ENCODE results near the gene TEKT2. TPM values are rescaled to one million over a fixed set of nuclear protein-coding genes. Genes with fewer than 3 reads are reported as not detected.
A peak's percentile ranks its signal among the peaks of the same experiment; 100 is the strongest.

The TEKT2 gene, protein sequence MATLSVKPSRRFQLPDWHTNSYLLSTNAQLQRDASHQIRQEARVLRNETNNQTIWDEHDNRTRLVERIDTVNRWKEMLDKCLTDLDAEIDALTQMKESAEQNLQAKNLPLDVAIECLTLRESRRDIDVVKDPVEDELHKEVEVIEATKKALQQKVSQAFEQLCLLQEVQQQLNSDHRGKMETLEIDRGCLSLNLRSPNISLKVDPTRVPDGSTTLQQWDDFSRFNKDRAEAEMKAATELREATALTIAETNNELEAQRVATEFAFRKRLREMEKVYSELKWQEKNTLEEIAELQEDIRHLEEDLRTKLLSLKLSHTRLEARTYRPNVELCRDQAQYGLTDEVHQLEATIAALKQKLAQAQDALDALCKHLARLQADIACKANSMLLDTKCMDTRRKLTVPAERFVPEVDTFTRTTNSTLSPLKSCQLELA
- under 1 TPM; 0.17 to 0.37 TPM for total RNA-seq

DNA sequence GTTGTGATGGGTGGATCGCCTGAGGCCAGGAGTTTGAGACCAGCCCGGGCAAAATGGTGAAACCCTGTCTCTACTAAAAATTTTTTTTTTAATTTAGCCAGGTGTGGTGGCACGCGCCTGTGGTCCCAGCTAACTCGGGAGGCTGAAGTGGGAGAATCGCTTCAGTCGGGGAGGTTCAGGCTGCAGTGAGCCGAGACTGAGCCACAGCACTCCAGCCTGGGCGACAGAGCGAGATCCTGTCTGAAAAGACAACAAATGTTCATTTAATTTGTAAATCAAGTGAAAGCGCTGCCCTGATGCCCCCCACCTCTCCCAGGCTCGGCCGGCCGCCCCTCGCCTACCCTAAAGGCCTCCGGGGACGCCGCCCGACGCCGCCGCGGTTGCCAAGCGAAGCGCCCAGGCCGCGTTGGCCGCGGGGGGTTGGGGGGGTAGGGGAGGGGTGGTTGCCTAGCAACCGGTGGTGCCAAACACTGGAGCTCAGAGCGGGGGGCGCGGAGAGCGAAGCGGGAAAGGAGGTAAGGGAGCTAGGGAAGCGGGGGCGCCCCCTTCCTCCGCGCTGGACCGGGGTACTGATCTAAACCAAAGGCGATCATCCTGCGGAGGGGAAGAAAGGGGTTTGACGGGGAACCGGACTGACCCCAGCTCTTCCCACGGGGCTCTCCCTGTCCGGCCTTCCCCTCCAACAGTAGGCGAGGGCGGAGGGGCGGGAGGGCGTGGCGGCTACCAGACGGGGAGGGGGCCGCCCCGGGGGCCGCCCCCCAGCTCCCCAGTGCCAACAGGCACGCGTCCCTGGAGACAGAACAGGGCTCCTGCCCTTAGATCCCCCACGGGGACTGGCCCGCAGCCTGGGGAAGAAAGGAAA is at the start of gene TEKT2:
TSS of gene TEKT2 (plus strand) at position 460 of the 862 bp plus-strand sequence. CDS start 828 bp downstream, outside the sequence.
- ATAC-seq (replicated peaks in 1 of 2) = no peak
- peak within 1 kb of the TSS in 1 of 2 donors; percentile 63 for H3K4me3 Mint-ChIP-seq

DNA sequence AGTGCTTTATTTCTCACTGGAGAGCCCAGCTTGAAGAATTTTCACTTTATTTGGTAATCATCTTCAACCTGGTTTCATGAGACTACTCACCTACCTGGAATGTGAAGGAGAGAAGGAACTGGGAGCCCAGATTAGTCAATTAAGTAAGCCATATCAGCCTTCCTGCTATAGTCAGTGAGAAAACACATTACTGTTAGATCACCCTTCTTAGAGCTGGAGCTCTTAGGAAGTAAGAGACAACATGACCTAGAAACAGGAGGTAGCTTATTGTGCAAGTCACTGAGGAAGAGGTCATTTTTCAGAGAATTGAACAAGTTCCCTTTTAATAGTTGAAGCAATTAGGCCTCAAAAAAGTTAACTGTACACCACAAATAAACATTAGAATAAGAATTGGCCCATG is 49.2 kb upstream of the TEKT2 start:
- H3K27me3 Mint-ChIP-seq (ENCODE audit: low read depth) = no peaks in the 10 kb centered on the region
- no peaks in the 10 kb centered on the region for H3K4me1 Mint-ChIP-seq (ENCODE audit: low read depth)
- no peak overlapping the region for H3K27ac Mint-ChIP-seq
- H3K4me3 Mint-ChIP-seq = no peak overlapping the region
- no peaks in the 10 kb centered on the region for H3K9me3 Mint-ChIP-seq
- ATAC-seq (replicated peaks in 1 of 2) = no peak
- DNase-seq = no peak
- peaks cover 0 to 6% of the 10 kb centered on the region in 2 donors for H3K36me3 Mint-ChIP-seq (ENCODE audit: insufficient read depth in 2 of 2)

More for the DNA sequence above, at the start of gene TEKT2:
- Mint-ChIP-seq H3K36me3 (ENCODE audit: insufficient read depth in 2 of 2) (peaks cover 0 to 3% of the 10 kb centered on the region in 2 donors), H3K27ac (no peak within 1 kb of the TSS), H3K27me3 (ENCODE audit: low read depth) (peaks cover 38% of the 10 kb centered on the region), H3K4me1 (ENCODE audit: low read depth) (peaks cover 5% of the 10 kb centered on the region), H3K9me3 (no peaks in the 10 kb centered on the region)
- DNase-seq = no peak

DNA sequence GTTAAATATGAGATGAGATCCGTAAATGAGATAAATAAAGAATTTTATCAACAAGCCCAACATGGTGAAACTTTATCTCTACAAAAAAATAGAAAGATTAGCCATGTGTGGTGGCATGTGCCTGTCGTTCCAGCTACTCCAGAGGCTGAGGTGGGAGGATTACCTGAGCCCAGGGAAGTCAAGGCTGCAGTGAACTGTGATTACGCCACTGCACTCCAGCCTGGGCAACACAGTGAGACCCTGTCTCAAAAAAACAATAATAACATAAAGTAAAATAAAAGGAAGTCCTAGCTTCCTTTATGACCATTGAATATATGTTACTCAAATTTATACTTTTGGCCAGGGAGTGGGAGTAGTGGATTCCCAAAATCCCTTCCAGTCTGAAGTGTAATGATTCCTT is 48.7 kb upstream of the TEKT2 start:
- H3K36me3 Mint-ChIP-seq (ENCODE audit: insufficient read depth in 2 of 2) = peaks cover 0 to 6% of the 10 kb centered on the region in 2 donors

DNA sequence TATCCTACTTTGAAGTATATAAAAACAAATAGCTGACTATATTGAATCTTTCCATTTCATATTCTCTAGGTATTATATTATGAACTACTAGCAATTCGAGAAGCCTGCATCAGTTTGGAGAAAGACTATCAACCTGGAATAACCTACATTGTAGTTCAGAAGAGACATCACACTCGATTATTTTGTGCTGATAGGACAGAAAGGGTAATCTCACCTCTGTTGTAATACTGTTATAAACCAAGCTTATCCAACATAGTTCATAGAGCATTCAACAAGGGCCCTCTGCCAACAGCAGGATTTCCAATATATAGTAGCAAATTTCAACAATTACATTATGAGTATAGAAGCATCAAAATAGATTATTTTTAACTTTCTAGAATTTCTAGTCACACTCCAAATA is 43.7 kb upstream of the TEKT2 start:
- no peak for DNase-seq
- no peaks in the 10 kb centered on the region for H3K4me1 Mint-ChIP-seq (ENCODE audit: low read depth)

More for the DNA sequence above, 48.7 kb upstream of the TEKT2 start:
- ATAC-seq (replicated peaks in 1 of 2) (no peak), DNase-seq (no peak)
- H3K4me3 Mint-ChIP-seq = no peak overlapping the region
- H3K9me3 Mint-ChIP-seq = no peaks in the 10 kb centered on the region
- no peaks in the 10 kb centered on the region for H3K27me3 Mint-ChIP-seq (ENCODE audit: low read depth)
- H3K4me1 Mint-ChIP-seq (ENCODE audit: low read depth) = no peaks in the 10 kb centered on the region
- H3K27ac Mint-ChIP-seq = no peak overlapping the region

DNA sequence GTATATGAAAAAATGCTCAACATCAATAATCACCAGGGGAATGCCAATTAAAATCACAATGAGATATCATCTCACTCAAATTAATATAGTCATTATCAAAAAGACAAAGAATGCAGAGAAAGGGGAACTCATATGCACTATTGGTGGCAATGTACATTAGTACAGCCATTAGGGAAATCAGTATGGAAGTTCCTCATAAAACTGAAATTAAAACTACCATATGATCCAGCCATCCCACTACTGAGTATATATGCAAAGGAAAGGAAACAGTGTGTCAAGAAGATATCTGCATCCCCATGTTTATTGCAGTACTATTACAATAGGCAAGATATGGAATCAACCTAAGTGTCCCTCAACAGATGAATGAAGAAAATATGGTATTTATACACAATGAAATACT is 32.1 kb upstream of the TEKT2 start:
- no peak overlapping the region for H3K4me3 Mint-ChIP-seq
- no peaks in the 10 kb centered on the region for H3K27me3 Mint-ChIP-seq (ENCODE audit: low read depth)
- H3K9me3 Mint-ChIP-seq = no peaks in the 10 kb centered on the region
- no peak for ATAC-seq (replicated peaks in 1 of 2)
- no peak for DNase-seq
- no peak overlapping the region for H3K27ac Mint-ChIP-seq
- H3K36me3 Mint-ChIP-seq (ENCODE audit: insufficient read depth in 2 of 2) = peaks cover 6 to 14% of the 10 kb centered on the region in 2 donors
- no peaks in the 10 kb centered on the region for H3K4me1 Mint-ChIP-seq (ENCODE audit: low read depth)

More for the DNA sequence above, 43.7 kb upstream of the TEKT2 start:
- H3K4me3 Mint-ChIP-seq = no peak overlapping the region
- no peaks in the 10 kb centered on the region for H3K27me3 Mint-ChIP-seq (ENCODE audit: low read depth)
- peaks cover 0 to 4% of the 10 kb centered on the region in 2 donors for H3K36me3 Mint-ChIP-seq (ENCODE audit: insufficient read depth in 2 of 2)
- H3K9me3 Mint-ChIP-seq = no peaks in the 10 kb centered on the region
- no peak overlapping the region for H3K27ac Mint-ChIP-seq
- ATAC-seq (replicated peaks in 1 of 2) = no peak

DNA sequence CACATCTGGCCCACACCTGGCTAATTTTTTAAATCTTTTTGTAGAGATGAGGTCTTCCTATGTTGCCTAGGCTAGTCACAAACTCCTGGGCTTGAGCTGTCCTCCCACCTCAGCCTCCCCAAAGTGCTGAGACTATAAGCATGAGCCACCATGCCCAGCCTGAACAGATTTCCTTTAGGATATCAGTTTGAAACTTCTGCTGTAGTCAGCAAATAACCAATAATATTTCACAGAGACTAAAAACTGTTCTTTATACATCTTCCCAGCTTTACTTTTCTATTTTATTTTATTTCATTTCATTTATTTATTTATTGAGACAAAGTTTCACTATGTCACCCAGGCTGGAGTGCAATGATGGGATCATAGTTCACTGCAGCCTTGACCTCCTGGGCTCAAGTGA is 29.9 kb upstream of the TEKT2 start:
- H3K4me3 Mint-ChIP-seq = no peak overlapping the region
- H3K27ac Mint-ChIP-seq = no peak overlapping the region
- ATAC-seq (replicated peaks in 1 of 2) = no peak
- no peaks in the 10 kb centered on the region for H3K4me1 Mint-ChIP-seq (ENCODE audit: low read depth)
- H3K27me3 Mint-ChIP-seq (ENCODE audit: low read depth) = no peaks in the 10 kb centered on the region
- H3K36me3 Mint-ChIP-seq (ENCODE audit: insufficient read depth in 2 of 2) = peaks cover 1 to 4% of the 10 kb centered on the region in 2 donors
- DNase-seq = no peak
- H3K9me3 Mint-ChIP-seq = no peaks in the 10 kb centered on the region

DNA sequence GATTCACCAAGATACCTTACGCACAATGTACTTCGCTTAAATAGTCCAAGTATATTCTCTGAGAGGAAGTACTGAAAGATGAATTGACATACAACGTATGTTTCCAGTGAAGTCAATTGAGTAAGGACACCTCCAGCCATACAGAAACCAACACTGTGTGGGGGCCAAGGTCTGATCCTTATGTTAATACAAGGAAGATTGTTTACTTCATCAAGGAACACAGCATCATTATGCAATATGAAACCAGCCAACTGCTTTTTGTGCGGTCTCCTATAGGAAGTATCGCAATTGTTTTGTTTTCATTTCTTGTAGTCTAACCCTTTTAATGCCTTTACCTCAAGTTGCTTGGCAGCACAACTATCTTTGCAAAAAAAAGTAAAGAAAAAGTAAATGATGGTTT is 28.2 kb upstream of the TEKT2 start:
- ATAC-seq (replicated peaks in 1 of 2) (no peak), DNase-seq (no peak)
- H3K4me3 Mint-ChIP-seq = no peak overlapping the region
- no peak overlapping the region for H3K27ac Mint-ChIP-seq
- no peaks in the 10 kb centered on the region for H3K27me3 Mint-ChIP-seq (ENCODE audit: low read depth)
- peaks cover 1 to 3% of the 10 kb centered on the region in 2 donors for H3K36me3 Mint-ChIP-seq (ENCODE audit: insufficient read depth in 2 of 2)
- no peaks in the 10 kb centered on the region for H3K4me1 Mint-ChIP-seq (ENCODE audit: low read depth)
- no peaks in the 10 kb centered on the region for H3K9me3 Mint-ChIP-seq

DNA sequence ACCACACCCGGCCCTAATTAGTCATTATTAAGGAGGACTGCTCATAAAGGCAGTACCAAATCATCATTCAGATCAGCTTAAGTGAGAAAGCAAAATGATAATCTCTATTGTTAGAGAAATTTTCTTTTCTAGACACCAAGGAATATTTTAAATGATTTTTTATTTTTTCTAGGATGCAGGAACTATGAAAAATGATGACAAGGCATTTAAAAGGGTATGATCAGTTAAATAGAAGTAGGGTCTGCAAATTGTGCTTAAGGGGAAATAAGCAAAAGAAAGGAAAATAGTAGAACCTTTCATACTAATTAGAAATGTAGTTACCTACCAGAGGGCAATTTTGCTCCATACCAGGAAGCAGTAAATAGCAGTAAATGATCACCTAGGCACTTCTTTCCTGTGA is 21.6 kb upstream of the TEKT2 start:
- H3K36me3 Mint-ChIP-seq (ENCODE audit: insufficient read depth in 2 of 2) = peaks cover 0 to 2% of the 10 kb centered on the region in 2 donors
- no peak overlapping the region for H3K27ac Mint-ChIP-seq
- H3K27me3 Mint-ChIP-seq (ENCODE audit: low read depth) = no peaks in the 10 kb centered on the region
- H3K4me3 Mint-ChIP-seq = no peak overlapping the region
- H3K9me3 Mint-ChIP-seq = no peaks in the 10 kb centered on the region
- ATAC-seq (replicated peaks in 1 of 2) = no peak
- DNase-seq = no peak
- H3K4me1 Mint-ChIP-seq (ENCODE audit: low read depth) = no peaks in the 10 kb centered on the region

DNA sequence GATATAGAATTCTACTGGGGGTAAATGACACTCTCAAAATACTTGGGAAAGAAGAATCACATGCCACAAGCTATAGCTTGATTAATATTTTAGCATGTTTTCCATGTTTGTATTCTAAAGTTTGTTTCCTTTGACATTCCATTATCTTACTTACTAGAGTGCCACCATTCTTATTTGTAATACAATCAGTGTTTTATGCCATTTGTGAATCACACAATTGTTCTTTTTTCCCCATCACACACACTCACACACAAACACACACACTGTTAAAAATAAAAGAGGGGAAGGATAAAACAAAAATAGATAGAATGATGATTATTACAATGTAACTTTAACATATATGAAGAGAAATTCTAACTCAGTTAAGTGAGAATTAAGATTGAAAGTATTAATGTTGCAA is 16.0 kb upstream of the TEKT2 start:
- H3K4me1 Mint-ChIP-seq (ENCODE audit: low read depth) = no peaks in the 10 kb centered on the region
- H3K4me3 Mint-ChIP-seq = no peak overlapping the region
- no peak overlapping the region for H3K27ac Mint-ChIP-seq
- ATAC-seq (replicated peaks in 1 of 2) (no peak), DNase-seq (no peak)
- H3K27me3 Mint-ChIP-seq (ENCODE audit: low read depth) = no peaks in the 10 kb centered on the region
- no peaks in the 10 kb centered on the region for H3K36me3 Mint-ChIP-seq (ENCODE audit: insufficient read depth in 2 of 2)
- no peaks in the 10 kb centered on the region for H3K9me3 Mint-ChIP-seq

DNA sequence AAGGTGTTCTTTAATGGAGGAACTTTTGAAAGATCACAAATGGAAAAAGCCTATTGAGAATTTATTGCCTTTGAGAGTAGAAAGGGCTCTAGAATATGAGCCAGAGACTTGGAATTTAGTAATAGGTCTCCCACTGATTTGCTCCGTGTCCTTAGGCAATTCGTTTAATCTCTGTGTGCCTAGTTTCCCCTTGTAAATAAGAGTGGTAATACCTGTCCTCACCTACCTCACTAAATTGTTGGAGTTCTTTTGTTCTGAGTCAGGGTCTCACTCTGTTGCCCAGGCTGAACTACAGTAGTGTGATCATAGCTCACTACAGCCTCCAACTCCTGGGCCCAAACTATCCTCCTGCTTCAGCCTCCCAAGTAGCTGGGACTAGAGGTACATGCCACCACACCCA is 15.0 kb upstream of the TEKT2 start:
- H3K4me1 Mint-ChIP-seq (ENCODE audit: low read depth) = no peaks in the 10 kb centered on the region
- H3K4me3 Mint-ChIP-seq = no peak overlapping the region
- no peak overlapping the region for H3K27ac Mint-ChIP-seq
- H3K27me3 Mint-ChIP-seq (ENCODE audit: low read depth) = no peaks in the 10 kb centered on the region
- no peak for DNase-seq
- ATAC-seq (replicated peaks in 1 of 2) = no peak
- H3K9me3 Mint-ChIP-seq = no peaks in the 10 kb centered on the region
- H3K36me3 Mint-ChIP-seq (ENCODE audit: insufficient read depth in 2 of 2) = no peaks in the 10 kb centered on the region

DNA sequence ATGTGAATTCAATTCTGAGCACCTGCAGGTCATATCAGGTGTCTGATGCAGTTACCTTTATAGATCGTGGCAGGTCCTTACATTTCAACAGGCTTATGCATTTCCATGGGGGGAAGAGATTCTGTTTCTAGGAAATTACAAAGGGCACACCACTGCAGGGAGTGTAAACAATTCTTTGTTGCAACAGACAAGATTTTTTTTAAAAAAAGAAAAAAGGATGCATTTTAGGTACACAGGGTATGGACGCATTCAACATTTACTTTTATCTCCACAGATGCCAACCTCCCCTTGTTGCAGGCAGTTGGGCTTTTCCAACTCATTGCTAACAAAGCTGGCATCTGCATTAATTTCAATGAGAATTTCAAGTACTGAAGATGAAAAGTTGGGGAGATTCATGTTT is 13.5 kb upstream of the TEKT2 start:
- H3K27me3 Mint-ChIP-seq (ENCODE audit: low read depth) = no peaks in the 10 kb centered on the region
- DNase-seq = no peak
- no peak overlapping the region for H3K27ac Mint-ChIP-seq
- H3K36me3 Mint-ChIP-seq (ENCODE audit: insufficient read depth in 2 of 2) = no peaks in the 10 kb centered on the region
- no peaks in the 10 kb centered on the region for H3K4me1 Mint-ChIP-seq (ENCODE audit: low read depth)
- no peak overlapping the region for H3K4me3 Mint-ChIP-seq
- no peaks in the 10 kb centered on the region for H3K9me3 Mint-ChIP-seq
- ATAC-seq (replicated peaks in 1 of 2) = no peak

DNA sequence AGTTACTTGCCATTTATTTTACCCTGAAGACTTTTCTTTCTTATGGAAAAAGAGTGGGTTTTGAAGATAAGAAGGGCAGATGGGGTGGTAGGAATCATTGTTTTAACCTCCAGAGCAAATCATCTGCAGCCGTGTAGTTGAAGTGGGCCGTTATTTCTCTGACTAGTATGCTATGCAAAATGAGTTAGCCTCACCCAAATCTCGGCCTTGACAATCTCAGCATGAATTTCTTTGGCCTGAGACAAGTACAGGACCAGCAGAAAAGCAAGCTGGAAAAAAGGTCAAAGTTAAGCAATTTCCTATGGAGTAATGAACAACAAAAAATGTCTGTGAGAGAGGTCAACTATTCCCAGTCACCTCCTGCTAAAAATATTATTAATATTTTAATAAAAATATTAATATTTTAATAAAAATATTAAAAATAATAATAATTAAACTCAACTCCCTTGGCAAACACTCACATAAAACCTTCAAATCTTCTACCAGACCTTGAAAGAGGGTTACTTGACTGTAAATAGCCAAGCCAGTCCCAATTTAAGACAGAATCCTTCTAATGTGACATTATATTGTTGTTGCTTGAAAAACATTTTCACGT is 6.8 kb upstream of the TEKT2 start:
- Mint-ChIP-seq H3K36me3 (ENCODE audit: insufficient read depth in 2 of 2) (no peaks in the 10 kb centered on the region), H3K4me3 (no peak overlapping the region), H3K27ac (no peak overlapping the region), H3K9me3 (no peaks in the 10 kb centered on the region), H3K4me1 (ENCODE audit: low read depth) (no peaks in the 10 kb centered on the region), H3K27me3 (ENCODE audit: low read depth) (peaks cover 27% of the 10 kb centered on the region)
- no peak for ATAC-seq (replicated peaks in 1 of 2)
- no peak for DNase-seq

DNA sequence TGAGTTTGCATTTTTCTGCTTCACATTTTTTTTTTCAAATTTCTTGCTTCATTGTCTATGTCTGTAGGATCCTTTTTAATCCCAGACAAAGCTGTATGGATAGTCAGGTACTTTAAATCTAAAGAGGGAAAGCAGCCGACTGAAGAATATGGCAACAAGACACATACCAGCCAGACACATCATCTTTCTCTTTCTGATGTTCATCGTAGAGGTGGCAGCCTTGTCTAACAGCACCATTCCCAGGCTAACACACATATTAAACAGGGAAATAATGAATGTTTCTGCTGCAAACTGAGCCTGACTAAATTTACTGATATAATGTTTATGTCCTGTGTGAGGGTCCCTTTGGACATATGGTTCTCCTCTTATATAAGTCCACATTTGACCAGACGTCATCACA is 3.7 kb upstream of the TEKT2 start:
- H3K27ac Mint-ChIP-seq = no peak overlapping the region
- DNase-seq (no peak), ATAC-seq (replicated peaks in 1 of 2) (no peak)
- H3K36me3 Mint-ChIP-seq (ENCODE audit: insufficient read depth in 2 of 2) = no peaks in the 10 kb centered on the region
- no peaks in the 10 kb centered on the region for H3K9me3 Mint-ChIP-seq
- no peak overlapping the region for H3K4me3 Mint-ChIP-seq
- H3K27me3 Mint-ChIP-seq (ENCODE audit: low read depth) = peaks cover 41% of the 10 kb centered on the region
- H3K4me1 Mint-ChIP-seq (ENCODE audit: low read depth) = peaks cover 5% of the 10 kb centered on the region
